HuH-7.5 (cell line): ENCODE results near the gene WBP2.

Source experiments
- DNase-seq: peaks from one replicate; pipeline ENCODE4 v3.0.0; 2011; ENCODE audit warnings: low spot score

WBP2 gene

DNA sequence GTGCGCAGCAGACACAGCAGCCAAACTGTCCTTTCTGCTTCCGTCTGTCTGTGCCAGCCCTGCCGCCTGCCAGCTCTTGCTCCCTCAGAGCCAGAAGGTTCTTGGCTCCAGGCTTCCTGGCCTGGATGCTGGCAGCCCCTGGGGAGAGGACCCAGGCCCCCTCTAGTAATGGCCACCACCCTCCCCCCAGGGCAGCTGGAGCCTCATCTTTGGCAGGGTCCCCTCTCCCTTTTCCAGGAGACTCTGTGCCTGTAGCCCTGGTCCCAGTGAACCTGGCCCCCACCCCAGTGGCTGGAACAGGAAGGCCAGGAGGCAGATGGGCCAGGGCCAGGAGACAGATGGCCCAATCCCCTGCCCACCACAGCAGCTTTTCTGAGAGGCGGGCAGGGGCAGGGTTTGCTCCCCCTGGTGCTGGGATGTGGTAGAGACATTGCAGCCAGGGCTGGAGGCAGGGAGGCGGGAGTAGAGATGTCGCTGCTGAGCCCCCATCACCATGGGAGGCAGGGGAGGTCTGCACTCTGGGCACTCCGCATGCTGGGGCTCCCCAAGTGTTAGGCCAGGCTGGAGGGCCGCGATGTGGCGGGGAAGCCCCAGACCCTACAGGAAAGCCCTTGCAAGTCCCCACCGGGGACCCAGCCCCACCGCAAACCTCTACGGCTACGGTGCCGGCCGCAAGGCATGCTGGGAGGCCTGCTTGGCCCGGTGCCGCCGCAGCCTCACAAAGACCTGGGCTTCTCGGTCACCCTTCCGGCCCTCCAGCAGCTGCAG is 27.6 kb downstream of the WBP2 start:
- peak; percentile 89 for DNase-seq

- DNase-seq, result no peak
Observed at GRCh38 chr17:75826561-75827307, 28.4 kb downstream of the WBP2 start.

GRCh38 chr17:75825748-75826370 is 29.3 kb downstream of the WBP2 start:
- DNase-seq, result no peak

- no peak for DNase-seq
Observed at GRCh38 chr17:75825149-75825552, 30.0 kb downstream of the WBP2 start.

DNA sequence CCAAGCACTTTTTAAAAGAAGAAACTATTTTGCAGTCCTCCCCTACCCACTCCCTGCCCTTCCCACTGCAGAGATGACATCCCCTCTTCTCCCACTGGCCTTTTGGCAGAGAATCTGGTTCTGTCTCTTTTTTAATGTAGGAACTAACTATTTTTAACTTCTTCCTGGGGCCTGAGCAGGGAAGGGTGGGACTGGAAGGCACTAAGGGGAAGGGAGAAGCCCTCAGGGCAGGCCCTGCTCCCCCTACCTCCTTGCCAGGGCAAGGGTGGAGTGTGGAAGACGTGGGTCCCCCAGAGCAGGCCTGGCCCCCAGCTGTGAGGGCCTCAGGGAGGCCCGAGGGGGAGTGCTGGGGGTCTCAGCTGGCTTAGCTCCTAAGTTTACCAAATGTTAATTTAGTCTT is 30.5 kb downstream of the WBP2 start:
- DNase-seq, result no peak

DNA sequence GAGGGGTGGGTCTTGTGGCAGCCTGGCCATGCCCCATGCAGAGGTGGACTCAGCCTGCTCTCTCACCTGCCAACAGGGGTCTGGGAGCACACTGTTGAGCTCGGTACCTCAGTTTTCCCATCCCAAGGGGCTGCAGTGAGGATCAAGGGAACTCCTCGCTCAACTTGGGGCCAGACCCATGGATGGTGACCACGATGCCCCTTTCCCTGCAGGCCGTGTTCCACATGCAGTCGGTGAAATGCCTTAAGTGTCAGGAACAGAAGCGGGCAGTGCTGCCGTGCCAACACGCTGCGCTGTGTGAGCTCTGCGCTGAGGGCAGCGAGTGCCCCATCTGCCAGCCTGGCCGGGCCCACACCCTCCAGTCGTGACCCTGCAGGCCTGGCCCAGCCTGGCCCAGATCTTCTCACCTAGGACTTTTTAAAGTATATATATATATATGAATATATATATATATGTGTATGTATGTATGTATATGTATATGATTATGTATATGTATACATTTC is 31.0 kb downstream of the WBP2 start:
- no peak for DNase-seq

- DNase-seq, result no peak
Observed at GRCh38 chr17:75823257-75824041, 31.7 kb downstream of the WBP2 start.

- DNase-seq, result no peak
Observed at GRCh38 chr17:75822800-75823166, 32.4 kb downstream of the WBP2 start.

- no peak for DNase-seq
Observed at GRCh38 chr17:75822119-75822799, 32.9 kb downstream of the WBP2 start.

GRCh38 chr17:75821552-75821951 is 33.6 kb downstream of the WBP2 start:
- DNase-seq, result no peak

GRCh38 chr17:75820094-75821080 is 34.7 kb downstream of the WBP2 start:
- no peak for DNase-seq

GRCh38 chr17:75819678-75820077 is 35.5 kb downstream of the WBP2 start:
- DNase-seq, result no peak

DNA sequence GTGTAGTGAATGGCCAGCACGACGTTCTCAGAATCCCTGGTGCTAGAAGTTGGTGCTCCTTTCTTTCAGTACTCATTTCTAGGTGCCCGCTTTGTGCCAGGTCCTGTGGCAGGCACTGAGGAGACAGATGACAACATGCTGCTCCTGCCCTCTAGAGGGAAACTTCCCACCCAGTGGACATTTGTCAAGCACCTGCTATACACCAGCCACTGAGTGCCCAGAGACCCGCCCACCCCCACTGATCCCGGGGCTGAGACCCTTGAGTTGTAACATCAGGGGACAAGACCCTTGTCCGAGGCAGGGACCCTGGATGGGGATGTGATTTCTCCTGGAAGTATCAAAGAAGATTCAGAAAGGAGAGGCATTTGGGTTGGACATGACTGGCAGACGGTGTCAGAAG is 36.0 kb downstream of the WBP2 start:
- DNase-seq, result no peak

DNA sequence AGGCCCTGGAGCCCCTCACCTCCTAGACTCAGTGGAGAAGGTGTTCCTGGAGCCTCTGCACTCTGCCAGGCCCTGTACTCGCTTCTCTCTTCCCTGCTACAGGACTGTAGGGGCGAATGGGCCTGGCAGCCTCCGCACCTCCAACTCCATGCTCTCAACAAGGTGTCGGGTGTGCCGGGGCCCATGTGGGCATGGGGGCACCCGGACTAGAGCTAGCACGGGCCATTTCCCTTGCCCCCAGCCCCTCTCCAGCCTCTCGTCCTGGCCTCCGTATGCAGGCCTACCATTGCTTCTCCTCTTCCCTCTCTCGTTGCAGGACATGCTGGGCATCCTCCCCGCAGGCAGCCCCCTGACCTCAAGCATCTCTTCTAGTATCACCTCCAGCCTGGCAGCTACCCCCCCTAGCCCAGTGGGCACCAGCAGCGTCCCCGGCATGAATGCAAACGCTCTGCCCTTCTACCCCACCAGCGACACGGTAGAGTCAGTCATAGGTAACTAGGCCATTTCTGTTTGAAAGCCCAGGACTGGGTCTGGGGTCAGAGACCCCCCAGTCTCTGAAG is 36.7 kb downstream of the WBP2 start:
- no peak for DNase-seq

DNA sequence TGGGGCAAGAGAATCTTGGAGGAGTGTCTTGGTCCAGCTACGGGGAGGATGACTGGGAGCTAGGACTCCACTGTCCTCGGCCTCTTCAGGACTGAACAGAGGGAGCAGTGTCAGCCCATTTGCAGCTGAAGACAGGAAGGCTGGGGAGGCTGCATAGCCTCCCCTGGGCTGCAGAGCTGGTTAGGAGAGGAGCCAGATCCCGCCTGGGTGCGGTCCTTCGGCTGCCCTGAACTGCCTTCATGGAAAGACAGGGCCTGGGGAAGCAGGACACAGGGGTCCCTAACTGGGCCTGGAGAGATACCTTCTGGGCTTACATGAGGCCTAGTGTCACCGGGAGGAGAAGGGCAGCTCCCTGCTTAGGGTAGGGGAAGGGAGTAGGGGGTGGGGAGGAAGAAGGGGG is 37.6 kb downstream of the WBP2 start:
- DNase-seq, result no peak

DNA sequence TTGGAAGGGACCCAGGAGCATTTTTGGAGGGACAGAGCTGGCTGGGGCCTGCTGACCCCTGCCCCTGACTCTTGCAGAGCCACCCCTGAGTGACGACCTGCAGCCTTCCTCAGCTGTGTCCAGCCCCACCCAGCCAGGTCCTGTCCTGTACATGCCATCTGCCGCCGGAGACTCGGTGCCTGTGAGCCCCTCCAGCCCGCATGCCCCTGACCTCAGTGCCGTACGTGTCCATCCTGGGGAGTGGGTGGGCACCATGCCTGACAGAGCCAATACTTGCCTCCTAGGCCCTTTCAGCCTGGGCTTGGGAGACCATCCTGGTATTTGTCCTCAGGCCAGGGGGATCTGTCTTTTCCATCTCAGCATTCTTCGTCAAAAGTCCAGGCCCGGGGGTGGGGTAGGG is 38.4 kb downstream of the WBP2 start:
- DNase-seq, result no peak

GRCh38 chr17:75815399-75815798 is 39.7 kb downstream of the WBP2 start:
- no peak for DNase-seq

GRCh38 chr17:75814900-75815373 is 40.2 kb downstream of the WBP2 start:
- DNase-seq, result no peak

GRCh38 chr17:75814021-75814395 is 41.1 kb downstream of the WBP2 start:
- no peak for DNase-seq
